H54 (cell line): ENCODE measurements around the gene STRBP.
"Not testable (repeated sequence)": the region's sequence is repeated elsewhere in the genome, so short reads cannot be mapped to it uniquely, and the experiment has no call there.

Experiments
- DNase-seq: peaks from one replicate; pipeline ENCODE4 v3.0.0; 2011; ENCODE audit warnings: low spot score, mixed read lengths; ENCODE audit not compliant: insufficient read length
- FAIRE-seq: peaks from 3 replicates; lab custom pipeline; 2011; peaks lifted over from hg19 to GRCh38; lab: Jason Lieb, UNC
- POLR2A ChIP-seq: IDR thresholded peaks from 2 replicates; pipeline ENCODE4 v1.6.1; 2011; ENCODE audit warnings: low read depth, mild to moderate bottlenecking, low read length

Gene STRBP

GRCh38 chr9:123211081-123211480 lies 57.3 kb downstream of the STRBP start:
- TF ChIP-seq POLR2A: no peak
- peak; percentile 95 for FAIRE-seq
- DNase-seq: no peak

- TF ChIP-seq POLR2A: no peak
- peak; percentile 70 for FAIRE-seq
- DNase-seq: no peak
Observed at GRCh38 chr9:123208626-123209174, 59.7 kb downstream of the STRBP start.

DNA sequence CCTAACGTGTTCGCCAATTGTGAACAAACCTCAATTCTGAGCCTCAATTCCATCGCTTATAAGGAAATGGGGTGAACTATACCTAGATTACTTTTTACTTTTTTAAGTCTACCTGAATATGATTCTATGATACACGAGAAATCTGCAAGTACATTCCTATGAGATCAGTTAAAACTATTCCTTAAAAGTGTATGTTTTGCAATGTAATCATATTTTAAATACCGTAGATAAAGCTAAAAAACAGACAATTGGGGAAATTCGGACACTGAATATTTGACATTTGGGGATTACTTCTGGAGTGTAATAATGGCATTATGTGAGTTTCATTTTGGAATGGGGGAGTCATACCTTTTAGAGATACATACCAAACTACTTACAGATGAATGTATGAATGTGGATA lies 62.3 kb downstream of the STRBP start:
- FAIRE-seq (no peak), DNase-seq (no peak)
- no peak for TF ChIP-seq POLR2A

- DNase-seq (no peak), FAIRE-seq (peak; percentile 81)
- no peak for TF ChIP-seq POLR2A
Observed at GRCh38 chr9:123201083-123201482, 67.3 kb downstream of the STRBP start.

DNA sequence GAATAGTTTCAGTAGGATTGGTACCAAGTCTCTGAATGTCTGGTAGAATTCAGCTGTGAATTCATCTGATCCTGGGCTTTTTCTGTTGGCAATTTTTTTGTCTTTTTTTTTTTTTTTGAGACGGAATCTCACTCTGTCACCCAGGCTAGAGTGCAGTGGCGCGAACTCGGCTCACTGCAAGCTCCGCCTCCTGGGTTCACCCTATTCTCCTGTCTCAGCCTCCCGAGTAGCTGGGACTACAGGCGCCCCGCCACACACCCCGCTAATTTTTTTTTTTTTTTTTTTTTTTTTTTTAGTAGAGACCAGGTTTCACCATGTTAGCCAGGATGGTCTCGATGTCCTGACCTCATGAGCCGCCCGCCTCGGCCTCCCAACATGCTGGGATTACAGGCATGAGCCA lies 67.9 kb downstream of the STRBP start:
- DNase-seq, FAIRE-seq: not testable (repeated sequence)

DNA sequence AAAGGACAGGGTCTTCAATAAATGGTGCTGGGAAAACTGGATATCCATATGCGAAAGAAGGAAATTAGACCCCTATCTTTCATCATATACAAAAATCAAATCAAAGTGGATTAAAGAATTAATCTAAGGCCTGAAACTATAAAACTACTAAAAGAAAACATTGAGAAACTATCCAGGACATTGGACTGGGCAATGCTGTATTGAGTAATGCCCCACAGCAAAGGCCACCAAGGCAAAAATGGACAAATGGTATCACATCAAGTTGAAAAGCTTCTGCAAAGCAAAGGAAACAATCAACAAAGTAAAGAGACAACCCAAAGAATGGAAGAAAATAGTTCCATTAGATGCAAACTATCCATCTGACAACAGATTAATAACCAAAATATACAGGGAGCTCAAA lies 72.3 kb downstream of the STRBP start:
- DNase-seq: no peak
- peak; percentile 60 for FAIRE-seq
- no peak for TF ChIP-seq POLR2A

GRCh38 chr9:123194023-123194422 lies 74.4 kb downstream of the STRBP start:
- no peak for TF ChIP-seq POLR2A
- DNase-seq: no peak
- FAIRE-seq: peak; percentile 43

GRCh38 chr9:123191680-123192079 lies 76.7 kb downstream of the STRBP start:
- TF ChIP-seq POLR2A: no peak
- DNase-seq: no peak
- peak; percentile 89 for FAIRE-seq

DNA sequence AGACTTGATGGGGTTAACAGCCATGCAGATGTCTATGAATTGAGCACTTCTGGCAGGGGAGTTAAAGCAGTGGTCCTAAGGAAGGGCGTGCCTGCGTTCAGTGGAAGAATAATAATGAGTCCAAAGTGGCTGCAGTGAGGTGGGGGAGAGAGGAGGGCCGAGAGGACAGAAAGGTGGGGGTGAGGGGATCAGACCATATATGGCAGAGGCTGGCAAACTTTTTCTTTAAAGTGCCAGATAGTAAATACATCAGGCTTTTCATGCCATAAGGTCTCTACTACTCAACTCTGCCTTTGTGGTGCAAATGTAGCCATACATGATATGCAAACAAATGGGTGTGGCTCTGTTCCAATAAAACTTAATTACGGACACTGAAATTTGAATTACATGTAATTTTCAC lies 77.1 kb downstream of the STRBP start:
- FAIRE-seq: no peak
- no peak for DNase-seq
- no peak for TF ChIP-seq POLR2A

- FAIRE-seq: no peak
- no peak for TF ChIP-seq POLR2A
- DNase-seq: no peak
Observed at GRCh38 chr9:123187131-123187530, 81.3 kb downstream of the STRBP start.

DNA sequence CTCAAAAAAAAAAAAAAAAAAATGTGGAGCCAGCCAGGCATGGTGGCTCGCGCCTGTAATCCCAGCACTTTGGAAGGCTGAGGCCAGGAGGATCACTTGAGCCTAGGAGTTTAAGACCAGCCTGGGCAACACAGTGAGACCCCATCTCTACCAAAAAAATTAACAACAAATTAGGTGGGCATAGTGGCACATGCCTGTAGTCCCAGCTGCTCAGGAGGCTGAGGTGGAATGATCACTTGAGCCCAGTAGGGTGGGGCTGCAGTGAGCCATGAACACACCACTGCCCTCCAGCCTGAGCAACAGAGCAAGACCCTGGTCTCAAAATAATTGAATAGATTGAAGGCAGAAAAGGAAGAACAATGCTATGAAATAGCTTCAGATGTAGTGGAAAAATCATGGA lies 82.4 kb downstream of the STRBP start:
- not testable (repeated sequence) for DNase-seq, FAIRE-seq

DNA sequence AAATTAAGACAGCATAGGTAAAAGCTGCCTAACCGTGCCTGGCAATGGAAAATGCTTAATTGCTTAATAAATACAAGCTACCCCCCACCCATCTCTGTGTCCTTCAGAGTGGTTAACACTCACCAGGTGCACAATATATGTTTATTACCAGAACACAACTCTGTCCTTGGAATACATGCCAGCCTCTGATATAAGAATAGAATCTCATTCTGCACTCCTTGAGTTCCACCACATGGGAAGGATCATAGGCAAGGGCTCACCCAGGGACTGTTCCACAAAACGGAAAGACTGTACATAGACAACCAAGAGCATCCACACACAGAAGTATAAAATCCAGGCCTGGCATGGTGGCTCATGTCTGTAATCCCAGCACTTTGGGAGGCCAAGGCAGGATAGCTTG lies 91.4 kb downstream of the STRBP start:
- no peak for TF ChIP-seq POLR2A
- peak; percentile 72 for FAIRE-seq
- no peak for DNase-seq

DNA sequence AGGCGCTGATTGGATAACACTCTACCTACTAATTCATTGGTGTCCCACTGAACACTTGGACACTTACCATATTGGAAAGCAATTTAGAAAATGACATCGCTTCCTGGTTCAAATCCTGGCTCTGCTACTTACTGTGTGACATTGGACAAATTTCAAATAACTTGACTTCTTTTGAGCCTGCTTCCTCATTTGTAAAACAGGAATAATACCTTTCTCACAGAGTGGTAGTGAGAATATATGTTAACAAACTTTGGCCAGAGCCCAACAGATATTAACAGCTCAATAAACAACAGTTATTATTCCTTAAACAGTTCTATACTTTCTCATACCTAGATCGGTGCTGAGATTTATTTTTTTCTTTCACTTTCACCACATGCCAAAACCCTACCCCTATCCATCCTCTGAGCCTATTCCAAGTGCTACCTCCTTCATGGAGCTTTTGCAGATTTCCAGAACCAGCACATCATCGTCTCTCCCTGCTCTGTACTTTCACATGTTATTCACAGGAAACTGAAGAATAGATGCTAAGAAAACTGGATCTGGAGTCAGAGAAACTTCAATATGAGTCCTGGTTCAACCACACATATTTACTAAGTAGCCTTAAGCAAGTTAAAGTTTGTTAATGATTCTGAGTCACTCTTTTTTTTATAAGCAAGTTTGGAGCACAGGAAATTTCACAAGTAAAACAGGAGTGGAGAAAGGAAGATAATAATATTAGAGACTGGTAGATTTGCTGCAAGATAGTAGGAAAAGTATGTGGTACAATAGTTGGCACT lies 92.3 kb downstream of the STRBP start:
- FAIRE-seq: peak; percentile 94
- TF ChIP-seq POLR2A: no peak
- DNase-seq: no peak

DNA sequence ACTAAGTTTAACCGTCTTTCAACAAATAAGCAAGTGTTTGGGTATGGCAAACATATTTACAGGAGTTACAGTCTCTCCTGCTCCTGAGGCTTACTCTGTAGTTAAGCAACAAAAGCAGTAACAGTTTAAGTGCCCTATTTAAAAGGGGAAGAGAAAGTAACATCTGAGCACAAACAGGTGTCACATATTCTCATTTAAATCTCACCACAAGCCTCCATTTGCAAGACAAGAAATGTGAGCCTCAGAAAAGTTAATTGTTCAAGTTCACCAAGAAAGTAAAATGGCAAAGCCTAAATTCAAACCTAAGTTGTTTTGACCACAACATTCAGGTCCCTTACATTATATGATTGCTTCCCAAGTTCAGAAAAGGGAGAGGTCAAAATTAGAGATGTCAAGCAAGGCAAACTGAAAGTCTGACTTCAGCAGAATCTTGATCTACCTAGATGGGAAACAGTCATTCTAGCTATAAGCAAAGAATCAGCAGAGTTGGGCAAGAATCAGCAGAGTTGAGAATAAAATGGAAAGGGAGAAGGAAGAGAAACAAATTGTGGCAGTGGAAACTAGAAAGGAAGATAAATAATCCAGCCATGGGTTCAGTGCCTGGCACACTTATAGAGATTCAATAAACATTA lies 93.4 kb downstream of the STRBP start:
- DNase-seq (no peak), FAIRE-seq (peak; percentile 92)
- no peak for TF ChIP-seq POLR2A

DNA sequence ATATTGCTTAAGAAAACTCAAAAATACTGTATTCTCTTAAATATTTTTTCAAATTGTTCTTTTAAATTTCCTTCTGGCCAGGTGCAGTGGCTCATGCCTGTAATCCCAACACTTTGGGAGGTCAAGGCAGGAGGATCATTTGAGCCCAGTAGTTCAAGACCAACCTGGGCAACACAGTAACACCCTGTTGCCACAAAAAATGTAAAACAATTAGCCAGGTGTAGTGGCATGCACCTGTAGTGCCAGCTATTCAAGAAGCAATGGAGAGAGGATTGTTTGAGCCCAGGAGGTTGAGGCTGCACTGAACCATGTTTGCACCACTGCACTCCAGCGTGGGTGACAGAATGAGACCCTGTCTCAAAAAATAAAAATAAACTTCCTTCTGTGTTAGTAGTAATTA lies 94.3 kb downstream of the STRBP start:
- FAIRE-seq (no peak), DNase-seq (no peak)
- no peak for TF ChIP-seq POLR2A
